Urinary bladder (tissue), 4 donors: Measurements from ENCODE around the gene FAM200B. TPM values are rescaled to one million over a fixed set of nuclear protein-coding genes. Genes with fewer than 3 reads are reported as not detected.
A peak's percentile ranks its signal among the peaks of the same experiment; 100 is the strongest.
"Not testable (repeated sequence)": the region's sequence is repeated elsewhere in the genome, so short reads cannot be mapped to it uniquely, and the experiment has no call there.

Source experiments
- DNase-seq: peaks from one replicate; pipeline ENCODE4 v3.0.0-alpha.2; 2015; ENCODE audit errors: extremely low spot score
- H3K27ac ChIP-seq: one replicate; pipeline ENCODE4 v1.5.1; 2013; ENCODE audit warnings: low read depth, mild to moderate bottlenecking, moderate library complexity
- H3K36me3 ChIP-seq: one replicate; pipeline ENCODE4 v1.6.1; 2013; ENCODE audit warnings: mild to moderate bottlenecking, moderate library complexity; ENCODE audit not compliant: insufficient read depth
- H3K4me1 ChIP-seq: one replicate; pipeline ENCODE4 v1.6.1; 2013; ENCODE audit warnings: mild to moderate bottlenecking, moderate library complexity; ENCODE audit not compliant: insufficient read depth
- H3K4me3 ChIP-seq: one replicate; pipeline ENCODE4 v1.5.1; 2013; ENCODE audit warnings: low read depth, low read length
- WGBS: extraction: QIAGEN DNeasy Blood & Tissue Kit; methylation state at CpG from one replicate; pipeline ENCODE4 v1.1.7; 2013; 5-methylcytosine and 5-hydroxymethylcytosine counted together
- polyA plus RNA-seq: library from polyadenylated mRNA; stranded (reverse); fragments of 200-250 nt; gene quantifications from one replicate; pipeline ENCODE4 v1.2.3, GENCODE V29; 2013
- total RNA-seq: library from RNA; depleted of rRNA; stranded (reverse); fragments of >200 nt; gene quantifications from one replicate; pipeline ENCODE4 v1.2.3, GENCODE V29; 2014
- donor health status: healthy with polysubstance abuse.
- donor health status: healthy.

The FAM200B gene
- total and polyA plus RNA-seq, 2 donors: 42.8 to 58.4 TPM

- no peak for DNase-seq
- WGBS: 59% methylated on average over 6 of the region's 6 CpGs
- Histone ChIP-seq H3K4me1 (no peaks in the 10 kb centered on the region), H3K36me3 (no peaks in the 10 kb centered on the region), H3K27ac (no peak overlapping the region), H3K4me3 (no peak overlapping the region)
Measured at GRCh38 chr4:15717086-15717485, 35.5 kb downstream of the FAM200B start.

DNA sequence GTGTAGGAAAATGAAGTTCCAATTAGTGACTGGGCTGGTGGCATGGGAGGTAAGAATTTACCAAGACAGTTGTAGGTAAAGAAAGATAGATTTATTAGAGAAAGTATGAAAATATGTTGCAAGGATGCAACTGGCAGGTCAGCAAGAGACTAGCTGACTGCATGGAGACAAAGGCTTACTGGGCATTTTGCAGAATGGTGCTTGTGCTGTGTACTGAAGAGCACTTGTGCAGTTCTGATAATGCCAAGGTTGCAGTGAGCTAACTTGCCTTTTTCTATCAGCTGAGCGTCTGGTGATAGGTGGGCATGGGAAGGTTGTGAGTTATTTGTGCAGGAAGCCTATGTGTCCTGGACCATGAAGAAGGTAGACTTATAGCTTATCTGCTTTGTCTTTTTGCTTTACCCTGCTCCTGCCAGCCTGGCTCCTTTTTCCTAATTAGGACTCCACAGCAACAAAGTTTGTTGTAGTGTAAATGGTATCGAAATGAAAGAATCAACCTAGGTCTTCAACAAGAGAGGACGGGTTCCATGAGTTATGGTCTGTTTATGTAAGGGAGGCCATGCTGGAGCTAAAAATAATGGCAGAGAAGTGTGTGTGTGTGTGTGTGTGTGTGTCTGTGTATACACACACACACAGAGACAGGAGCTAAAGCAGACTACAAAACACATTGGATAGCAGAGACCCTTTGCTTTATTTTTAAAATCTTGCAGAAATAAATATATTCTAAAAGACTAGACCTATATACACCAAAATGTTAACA is 36.2 kb downstream of the FAM200B start:
- DNase-seq: no peak
- Histone ChIP-seq H3K27ac (no peak overlapping the region), H3K4me3 (no peak overlapping the region), H3K4me1 (no peaks in the 10 kb centered on the region), H3K36me3 (no peaks in the 10 kb centered on the region)
- 44% methylated on average over 3 of the region's 3 CpGs for WGBS

- H3K4me1 ChIP-seq: no peaks in the 10 kb centered on the region
- H3K27ac ChIP-seq: no peak overlapping the region
- no peak overlapping the region for H3K4me3 ChIP-seq
- 77% methylated on average over 5 of the region's 5 CpGs for WGBS
- DNase-seq: no peak
- H3K36me3 ChIP-seq: no peaks in the 10 kb centered on the region
Measured at GRCh38 chr4:15718465-15718864, 36.8 kb downstream of the FAM200B start.

GRCh38 chr4:15718959-15719358 is 37.3 kb downstream of the FAM200B start:
- Histone ChIP-seq H3K4me1 (no peaks in the 10 kb centered on the region), H3K36me3 (no peaks in the 10 kb centered on the region), H3K27ac (no peak overlapping the region), H3K4me3 (no peak overlapping the region)
- DNase-seq: no peak
- 82% methylated on average over 7 of the region's 7 CpGs for WGBS

DNA sequence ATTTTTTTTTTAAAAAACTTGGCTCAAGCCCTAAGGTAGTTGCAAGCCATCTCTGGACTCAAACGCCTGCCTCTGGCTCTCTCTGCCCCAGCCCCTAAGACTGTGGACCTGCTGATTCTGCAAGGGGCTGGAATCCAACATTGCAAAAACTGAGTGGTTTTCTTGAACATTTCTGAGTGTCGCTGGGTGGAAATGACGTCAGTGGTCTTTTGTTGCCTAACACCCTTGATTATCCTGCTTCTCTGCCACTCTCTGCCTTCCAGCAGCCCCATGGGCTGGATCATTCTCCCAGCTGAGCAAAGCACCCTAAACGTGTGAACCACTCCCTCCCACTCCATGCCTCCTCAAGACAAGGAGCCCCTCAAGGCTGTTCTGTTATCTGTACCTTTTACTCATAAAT is 37.9 kb downstream of the FAM200B start:
- H3K4me3 ChIP-seq: no peak overlapping the region
- DNase-seq: no peak

GRCh38 chr4:15720851-15721250 is 39.2 kb downstream of the FAM200B start:
- H3K4me1 ChIP-seq: no peaks in the 10 kb centered on the region
- DNase-seq: no peak
- no peaks in the 10 kb centered on the region for H3K36me3 ChIP-seq
- 91% methylated on average over 2 of the region's 2 CpGs for WGBS
- H3K27ac ChIP-seq: no peak overlapping the region
- H3K4me3 ChIP-seq: no peak overlapping the region

More for the DNA sequence above, 37.9 kb downstream of the FAM200B start:
- Histone ChIP-seq H3K27ac (no peak overlapping the region), H3K36me3 (no peaks in the 10 kb centered on the region), H3K4me1 (no peaks in the 10 kb centered on the region)
- 81% methylated on average over 4 of the region's 4 CpGs for WGBS

DNA sequence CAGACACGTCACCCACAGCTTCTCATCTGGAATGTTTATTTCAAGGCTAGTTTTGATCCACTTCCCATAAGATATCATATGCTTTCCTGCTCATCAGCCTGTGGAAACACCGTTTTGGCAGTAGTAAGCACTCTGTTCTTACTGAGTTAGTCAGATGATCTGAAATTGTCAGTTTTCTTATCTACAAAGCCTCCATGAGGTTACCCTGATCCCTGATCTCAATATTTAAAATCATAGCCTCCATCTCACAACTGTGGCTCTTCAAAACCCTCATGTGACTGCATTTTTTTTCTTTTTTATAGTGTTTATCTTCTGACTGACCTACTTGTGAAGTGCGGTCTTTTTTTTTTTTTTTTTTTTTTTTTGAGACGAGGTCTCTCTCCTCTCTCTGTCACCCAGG is 44.0 kb downstream of the FAM200B start:
- no peaks in the 10 kb centered on the region for H3K4me1 ChIP-seq
- peak overlapping the region; percentile 76 for H3K27ac ChIP-seq
- no peak for DNase-seq
- WGBS: 19% methylated on average over 4 of the region's 4 CpGs
- no peaks in the 10 kb centered on the region for H3K36me3 ChIP-seq
- H3K4me3 ChIP-seq: no peak overlapping the region

- 22% methylated on average over 3 of the region's 3 CpGs for WGBS
- Histone ChIP-seq H3K36me3 (no peaks in the 10 kb centered on the region), H3K27ac (no peak overlapping the region), H3K4me3 (no peak overlapping the region), H3K4me1 (no peaks in the 10 kb centered on the region)
- no peak for DNase-seq
Measured at GRCh38 chr4:15729910-15730533, 48.4 kb downstream of the FAM200B start.

DNA sequence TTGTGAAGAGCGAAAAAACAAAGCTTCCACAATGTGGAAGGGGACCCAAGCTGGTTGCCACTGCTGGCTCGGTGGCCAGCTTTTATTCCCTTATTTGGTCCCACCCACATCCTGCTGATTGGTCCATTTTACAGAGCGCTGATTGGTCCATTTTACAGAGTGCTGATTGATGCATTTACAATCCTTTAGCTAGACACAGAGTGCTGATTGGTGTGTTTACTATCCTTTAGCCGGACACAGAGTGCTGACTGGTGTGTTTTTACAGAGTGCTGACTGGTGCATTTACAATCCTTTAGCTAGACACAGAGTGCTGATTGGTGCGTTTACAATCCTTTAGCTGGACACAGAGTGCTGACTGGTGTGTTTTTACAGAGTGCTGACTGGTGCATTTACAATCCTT is 51.4 kb downstream of the FAM200B start:
- not testable (repeated sequence) for H3K4me3 ChIP-seq, H3K4me1 ChIP-seq, DNase-seq, H3K27ac ChIP-seq, H3K36me3 ChIP-seq
- WGBS: 78% methylated on average over 5 of the region's 5 CpGs

- 79% methylated on average over 6 of the region's 6 CpGs for WGBS
- Histone ChIP-seq H3K27ac (no peak overlapping the region), H3K4me1 (no peaks in the 10 kb centered on the region), H3K4me3 (no peak overlapping the region), H3K36me3 (no peaks in the 10 kb centered on the region)
- DNase-seq: no peak
Measured at GRCh38 chr4:15735536-15735935, 53.9 kb downstream of the FAM200B start.

DNA sequence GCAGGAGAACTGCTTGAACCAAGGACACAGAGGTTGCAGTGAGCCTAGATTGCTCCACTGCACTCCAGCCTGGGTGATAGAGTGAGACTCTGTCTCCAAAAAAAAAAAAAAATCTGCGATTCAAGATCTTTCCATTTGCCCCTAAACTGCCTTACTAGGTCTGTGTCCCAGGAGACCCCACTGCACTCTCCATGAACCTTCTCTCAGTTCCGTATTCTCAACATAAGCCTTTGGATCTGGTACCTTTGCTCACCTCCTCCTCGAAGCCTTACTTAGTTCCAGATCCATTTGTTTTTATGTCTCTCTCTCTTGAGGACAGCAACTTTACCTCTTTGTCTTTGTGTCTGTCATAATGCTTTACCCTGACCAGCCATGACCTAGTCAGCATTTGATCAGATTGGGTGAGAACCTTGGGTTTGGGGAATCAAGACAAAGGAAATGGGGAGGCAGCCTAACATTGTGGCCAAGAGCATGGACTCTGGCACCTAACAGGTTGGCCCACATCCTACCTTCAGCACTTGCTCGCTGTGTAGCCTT is 55.0 kb downstream of the FAM200B start:
- no peak for DNase-seq
- WGBS: 95% methylated on average over 4 of the region's 4 CpGs
- Histone ChIP-seq H3K4me3 (no peak overlapping the region), H3K4me1 (no peaks in the 10 kb centered on the region), H3K36me3 (no peaks in the 10 kb centered on the region), H3K27ac (no peak overlapping the region)

DNA sequence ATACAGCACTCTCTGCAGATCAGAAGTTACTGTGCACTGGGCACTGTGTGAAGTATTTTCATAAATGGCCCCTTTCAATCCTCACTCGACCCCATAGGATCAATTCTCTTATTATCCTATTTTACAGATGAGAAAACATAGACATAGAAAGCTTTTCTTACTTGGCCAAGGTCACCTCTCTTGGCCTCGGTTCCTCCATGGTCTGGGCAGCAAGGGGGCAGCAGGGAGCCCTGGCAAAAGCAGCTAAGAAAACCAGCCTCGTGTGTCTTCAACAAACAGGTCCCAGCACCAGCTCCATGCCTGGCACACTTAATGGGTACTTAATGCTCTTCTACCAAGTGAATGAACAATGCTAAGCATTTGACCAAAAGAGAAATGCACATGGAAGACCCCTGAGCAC is 55.6 kb downstream of the FAM200B start:
- H3K4me1 ChIP-seq: no peaks in the 10 kb centered on the region
- 77% methylated on average over 3 of the region's 3 CpGs for WGBS
- no peak overlapping the region for H3K4me3 ChIP-seq
- H3K36me3 ChIP-seq: no peaks in the 10 kb centered on the region
- no peak for DNase-seq
- H3K27ac ChIP-seq: no peak overlapping the region

DNA sequence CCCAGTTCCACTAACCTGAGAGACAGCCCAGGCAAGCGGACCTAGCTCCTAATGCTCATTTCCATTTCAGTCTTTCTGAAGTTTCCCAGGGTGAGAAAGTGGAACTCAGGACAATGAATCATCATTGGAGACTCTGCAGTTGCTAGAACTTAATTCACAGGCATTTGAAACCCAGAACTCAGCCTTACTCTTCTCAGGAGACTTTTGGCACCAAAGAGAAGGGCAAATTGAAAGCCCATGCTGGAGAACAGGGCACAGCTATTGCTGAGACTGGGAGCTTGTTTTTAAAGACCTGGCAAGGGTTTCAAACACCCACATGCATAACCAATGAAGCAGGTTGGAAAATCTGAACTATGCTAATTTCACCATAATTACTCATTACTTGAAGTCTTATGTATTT is 57.2 kb downstream of the FAM200B start:
- Histone ChIP-seq H3K4me1 (no peaks in the 10 kb centered on the region), H3K36me3 (no peaks in the 10 kb centered on the region), H3K4me3 (no peak overlapping the region), H3K27ac (no peak overlapping the region)
- 91% methylated on average over 1 of the region's 1 CpG for WGBS
- DNase-seq: no peak
